Erythroblast (primary cell): Measurements from ENCODE around the gene PSMA2.

Source experiments
- GATA1 ChIP-seq: IDR thresholded peaks from 2 replicates; pipeline ENCODE4 v1.6.1; 2011; ENCODE audit warnings: low read depth, mild to moderate bottlenecking, control low read depth, low read length, moderate library complexity
- POLR2A ChIP-seq: IDR thresholded peaks from 2 replicates; pipeline ENCODE4 v1.6.1; 2011; ENCODE audit warnings: mild to moderate bottlenecking, low read length

DNA sequence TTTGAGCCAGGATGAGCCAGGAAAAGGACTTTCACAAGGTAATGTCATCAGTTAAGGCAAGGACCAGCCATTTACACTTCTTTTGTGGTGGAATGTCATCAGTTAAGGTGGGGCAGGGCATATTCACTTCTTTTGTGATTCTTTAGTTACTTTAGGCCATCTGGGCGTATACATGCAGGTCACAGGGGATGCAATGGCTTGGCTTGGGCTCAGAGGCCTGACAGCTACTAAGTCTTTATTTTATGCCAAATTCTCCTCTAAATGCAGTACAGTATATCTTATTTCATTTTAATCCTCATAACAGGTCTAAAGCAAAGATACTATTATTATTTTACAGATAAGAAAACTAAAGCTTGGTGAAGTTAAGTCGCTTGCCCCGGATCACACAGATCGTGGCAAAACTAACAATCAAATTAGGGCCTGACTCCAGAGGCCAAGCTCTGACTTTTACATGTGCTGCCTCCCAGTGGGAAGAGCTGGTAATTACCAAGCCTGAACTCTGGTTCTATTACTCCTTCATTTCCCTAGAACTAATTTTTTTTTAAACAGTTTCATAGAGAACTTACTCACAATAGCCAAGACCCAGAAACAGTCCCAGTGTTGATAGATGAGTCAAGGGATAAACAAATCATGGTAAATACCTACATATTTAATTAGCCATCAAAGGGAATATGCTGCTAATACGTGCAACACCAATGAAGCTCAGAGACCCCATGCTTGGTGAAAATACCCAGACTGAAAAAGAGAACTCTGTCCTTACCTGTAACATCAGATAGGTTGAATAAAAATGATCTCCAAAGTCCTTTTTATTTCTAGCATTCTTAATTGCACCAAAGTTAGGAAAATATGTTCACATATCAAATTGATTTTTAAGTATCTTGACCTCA, 55.5 kb downstream of the PSMA2 start:
- TF ChIP-seq POLR2A: no peak
- TF ChIP-seq GATA1: no peak
